ENCODE measurements around the gene ADAMTS19.

The ADAMTS19 gene

DNA sequence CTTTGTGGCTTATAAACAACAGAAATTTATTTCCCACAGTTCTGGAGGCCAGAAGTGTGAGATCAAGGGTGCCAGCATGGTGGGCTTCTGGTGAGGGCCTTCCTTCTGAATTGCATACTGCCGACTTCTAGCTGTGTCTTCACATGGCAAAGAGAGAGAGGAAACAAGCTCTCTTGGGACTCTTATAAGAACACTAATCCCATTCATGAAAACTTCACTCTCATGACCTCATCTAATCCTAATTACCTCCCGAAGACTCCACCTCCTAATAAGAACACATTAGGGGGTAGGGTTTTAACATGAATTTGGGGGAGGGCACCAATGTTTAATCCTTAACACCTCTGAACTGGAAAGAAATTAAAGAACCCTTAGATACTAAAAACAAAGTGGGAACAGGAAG lies 211.9 kb downstream of the ADAMTS19 start:
- Histone ChIP-seq H3K4me3 (replicated peaks; ENCODE audit: insufficient read depth, low read length) (no peak overlapping the region), H3K27ac (replicated peaks) (no peak overlapping the region), H3K27me3 (ENCODE audit: insufficient read depth, poor library complexity, severe bottlenecking) (no peaks in the 10 kb centered on the region)
- no peak for DNase-seq (ENCODE audit: low read depth in 1 of 2, low spot score in 1 of 2)
- TF ChIP-seq SPI1 (IDR thresholded peaks at IDR 0.05; ENCODE audit: borderline replicate concordance, low read depth) = no peak
- no peak for TF ChIP-seq GABPA (IDR thresholded peaks at IDR 0.05; ENCODE audit: low read depth)
- TF ChIP-seq, protein P1, sequence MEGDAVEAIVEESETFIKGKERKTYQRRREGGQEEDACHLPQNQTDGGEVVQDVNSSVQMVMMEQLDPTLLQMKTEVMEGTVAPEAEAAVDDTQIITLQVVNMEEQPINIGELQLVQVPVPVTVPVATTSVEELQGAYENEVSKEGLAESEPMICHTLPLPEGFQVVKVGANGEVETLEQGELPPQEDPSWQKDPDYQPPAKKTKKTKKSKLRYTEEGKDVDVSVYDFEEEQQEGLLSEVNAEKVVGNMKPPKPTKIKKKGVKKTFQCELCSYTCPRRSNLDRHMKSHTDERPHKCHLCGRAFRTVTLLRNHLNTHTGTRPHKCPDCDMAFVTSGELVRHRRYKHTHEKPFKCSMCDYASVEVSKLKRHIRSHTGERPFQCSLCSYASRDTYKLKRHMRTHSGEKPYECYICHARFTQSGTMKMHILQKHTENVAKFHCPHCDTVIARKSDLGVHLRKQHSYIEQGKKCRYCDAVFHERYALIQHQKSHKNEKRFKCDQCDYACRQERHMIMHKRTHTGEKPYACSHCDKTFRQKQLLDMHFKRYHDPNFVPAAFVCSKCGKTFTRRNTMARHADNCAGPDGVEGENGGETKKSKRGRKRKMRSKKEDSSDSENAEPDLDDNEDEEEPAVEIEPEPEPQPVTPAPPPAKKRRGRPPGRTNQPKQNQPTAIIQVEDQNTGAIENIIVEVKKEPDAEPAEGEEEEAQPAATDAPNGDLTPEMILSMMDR (IDR thresholded peaks at IDR 0.05; ENCODE audit: insufficient read depth, low read length) = no peak
- no peak for TF ChIP-seq POLR2AphosphoS5 (IDR thresholded peaks at IDR 0.05; ENCODE audit: low read depth)
- TF ChIP-seq, protein P2, sequence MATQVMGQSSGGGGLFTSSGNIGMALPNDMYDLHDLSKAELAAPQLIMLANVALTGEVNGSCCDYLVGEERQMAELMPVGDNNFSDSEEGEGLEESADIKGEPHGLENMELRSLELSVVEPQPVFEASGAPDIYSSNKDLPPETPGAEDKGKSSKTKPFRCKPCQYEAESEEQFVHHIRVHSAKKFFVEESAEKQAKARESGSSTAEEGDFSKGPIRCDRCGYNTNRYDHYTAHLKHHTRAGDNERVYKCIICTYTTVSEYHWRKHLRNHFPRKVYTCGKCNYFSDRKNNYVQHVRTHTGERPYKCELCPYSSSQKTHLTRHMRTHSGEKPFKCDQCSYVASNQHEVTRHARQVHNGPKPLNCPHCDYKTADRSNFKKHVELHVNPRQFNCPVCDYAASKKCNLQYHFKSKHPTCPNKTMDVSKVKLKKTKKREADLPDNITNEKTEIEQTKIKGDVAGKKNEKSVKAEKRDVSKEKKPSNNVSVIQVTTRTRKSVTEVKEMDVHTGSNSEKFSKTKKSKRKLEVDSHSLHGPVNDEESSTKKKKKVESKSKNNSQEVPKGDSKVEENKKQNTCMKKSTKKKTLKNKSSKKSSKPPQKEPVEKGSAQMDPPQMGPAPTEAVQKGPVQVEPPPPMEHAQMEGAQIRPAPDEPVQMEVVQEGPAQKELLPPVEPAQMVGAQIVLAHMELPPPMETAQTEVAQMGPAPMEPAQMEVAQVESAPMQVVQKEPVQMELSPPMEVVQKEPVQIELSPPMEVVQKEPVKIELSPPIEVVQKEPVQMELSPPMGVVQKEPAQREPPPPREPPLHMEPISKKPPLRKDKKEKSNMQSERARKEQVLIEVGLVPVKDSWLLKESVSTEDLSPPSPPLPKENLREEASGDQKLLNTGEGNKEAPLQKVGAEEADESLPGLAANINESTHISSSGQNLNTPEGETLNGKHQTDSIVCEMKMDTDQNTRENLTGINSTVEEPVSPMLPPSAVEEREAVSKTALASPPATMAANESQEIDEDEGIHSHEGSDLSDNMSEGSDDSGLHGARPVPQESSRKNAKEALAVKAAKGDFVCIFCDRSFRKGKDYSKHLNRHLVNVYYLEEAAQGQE (IDR thresholded peaks at IDR 0.05; ENCODE audit: insufficient replicate concordance, low read depth) = no peak

GRCh38 chr5:129679671-129680070 lies 219.6 kb downstream of the ADAMTS19 start:
- no peak for TF ChIP-seq POLR2AphosphoS5 (IDR thresholded peaks at IDR 0.05; ENCODE audit: low read depth)
- TF ChIP-seq GABPA (IDR thresholded peaks at IDR 0.05; ENCODE audit: low read depth) = no peak
- TF ChIP-seq, protein P2 (IDR thresholded peaks at IDR 0.05; ENCODE audit: insufficient replicate concordance, low read depth) = no peak
- no peak for TF ChIP-seq SPI1 (IDR thresholded peaks at IDR 0.05; ENCODE audit: borderline replicate concordance, low read depth)
- TF ChIP-seq, protein P1 (IDR thresholded peaks at IDR 0.05; ENCODE audit: insufficient read depth, low read length) = no peak
- no peak overlapping the region for H3K27ac ChIP-seq (replicated peaks)
- H3K4me3 ChIP-seq (replicated peaks; ENCODE audit: insufficient read depth, low read length) = no peak overlapping the region
- H3K27me3 ChIP-seq (ENCODE audit: insufficient read depth, poor library complexity, severe bottlenecking) = no peaks in the 10 kb centered on the region
- no peak for DNase-seq (ENCODE audit: low read depth in 1 of 2, low spot score in 1 of 2)

GRCh38 chr5:129687941-129688340 lies 227.8 kb downstream of the ADAMTS19 start:
- DNase-seq (ENCODE audit: low read depth in 1 of 2, low spot score in 1 of 2) = no peak
- no peak for TF ChIP-seq GABPA (IDR thresholded peaks at IDR 0.05; ENCODE audit: low read depth)
- TF ChIP-seq, protein P1 (IDR thresholded peaks at IDR 0.05; ENCODE audit: insufficient read depth, low read length) = no peak
- TF ChIP-seq, protein P2 (IDR thresholded peaks at IDR 0.05; ENCODE audit: insufficient replicate concordance, low read depth) = no peak
- TF ChIP-seq SPI1 (IDR thresholded peaks at IDR 0.05; ENCODE audit: borderline replicate concordance, low read depth) = no peak
- TF ChIP-seq POLR2AphosphoS5 (IDR thresholded peaks at IDR 0.05; ENCODE audit: low read depth) = no peak
- Histone ChIP-seq H3K4me3 (replicated peaks; ENCODE audit: insufficient read depth, low read length) (no peak overlapping the region), H3K27ac (replicated peaks) (no peak overlapping the region), H3K27me3 (ENCODE audit: insufficient read depth, poor library complexity, severe bottlenecking) (no peaks in the 10 kb centered on the region)
